Duodenal mucosa (tissue), 2 donors: ENCODE measurements around the gene CDH13.

ENCODE experiments used
- H3K27ac ChIP-seq: one replicate; pipeline ENCODE4 v1.7.0; 2013; ENCODE audit warnings: low read depth, low read length
- H3K27me3 ChIP-seq, 2 donors: one replicate each; pipeline ENCODE4 v1.7.0; 2013; ENCODE audit warnings: low read length in 2 of 2, control low read depth in 1 of 2; ENCODE audit not compliant: insufficient read depth in 2 of 2, control insufficient read depth in 1 of 2
- H3K36me3 ChIP-seq, 2 donors: one replicate each; pipeline ENCODE4 v1.7.0; 2013; ENCODE audit warnings: low read length in 2 of 2, control low read depth in 1 of 2; ENCODE audit not compliant: insufficient read depth in 2 of 2, control insufficient read depth in 1 of 2
- H3K4me1 ChIP-seq, 2 donors: one replicate each; pipeline ENCODE4 v1.7.0; 2013; ENCODE audit warnings: low read length in 2 of 2, control low read depth in 1 of 2; ENCODE audit not compliant: insufficient read depth in 2 of 2, control insufficient read depth in 1 of 2
- H3K4me3 ChIP-seq, 2 donors: one replicate each; pipeline ENCODE4 v1.7.0; 2013; ENCODE audit warnings: low read length in 2 of 2, low read depth in 1 of 2
- H3K9ac ChIP-seq, 2 donors: one replicate each; pipeline ENCODE4 v1.7.0; 2013; ENCODE audit warnings: low read length in 2 of 2, low read depth in 1 of 2
- H3K9me3 ChIP-seq, 2 donors: one replicate each; pipeline ENCODE4 v1.7.0; 2013; ENCODE audit warnings: low read length in 2 of 2, control low read depth in 1 of 2; ENCODE audit not compliant: control insufficient read depth in 1 of 2

Gene CDH13

DNA sequence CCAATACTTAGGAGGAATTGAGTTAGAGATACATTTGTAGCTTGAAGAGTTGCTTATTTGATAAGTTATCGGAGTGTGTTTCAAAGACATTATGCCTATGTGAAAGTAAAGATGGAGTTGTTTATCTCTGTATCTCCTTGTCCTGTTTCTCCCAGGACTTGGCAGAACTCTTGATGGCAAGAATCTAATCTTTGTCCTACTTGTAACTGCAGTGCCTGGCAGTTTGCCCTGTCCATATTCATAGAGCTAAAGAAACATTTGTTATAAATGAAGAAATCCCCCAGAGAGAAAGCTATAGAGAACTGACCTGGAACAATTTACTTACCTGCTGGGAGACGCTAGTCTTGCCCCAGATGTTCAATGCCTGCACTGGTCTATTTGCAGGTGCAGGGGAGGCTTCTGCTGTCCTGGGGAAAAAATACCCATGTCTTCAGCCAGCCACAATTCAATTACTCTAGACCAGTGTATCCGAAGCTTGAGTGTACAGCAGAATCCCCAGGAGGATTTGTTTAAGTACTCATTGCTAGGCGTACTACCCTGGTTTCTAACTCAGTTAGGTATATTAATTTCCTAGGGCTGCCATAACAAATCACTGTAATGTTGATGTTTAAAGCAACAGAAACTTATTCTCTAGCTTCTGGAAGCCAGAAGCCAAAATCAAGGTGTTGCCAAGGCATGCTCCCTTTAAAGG, 771.0 kb downstream of the CDH13 start:
- Histone ChIP-seq H3K27ac (no peak overlapping the region), H3K9ac (no peak overlapping the region), H3K4me3 (no peak overlapping the region), H3K27me3 (no peaks in the 10 kb centered on the region), H3K9me3 (no peaks in the 10 kb centered on the region), H3K4me1 (no peaks in the 10 kb centered on the region), H3K36me3 (no peaks in the 10 kb centered on the region)

DNA sequence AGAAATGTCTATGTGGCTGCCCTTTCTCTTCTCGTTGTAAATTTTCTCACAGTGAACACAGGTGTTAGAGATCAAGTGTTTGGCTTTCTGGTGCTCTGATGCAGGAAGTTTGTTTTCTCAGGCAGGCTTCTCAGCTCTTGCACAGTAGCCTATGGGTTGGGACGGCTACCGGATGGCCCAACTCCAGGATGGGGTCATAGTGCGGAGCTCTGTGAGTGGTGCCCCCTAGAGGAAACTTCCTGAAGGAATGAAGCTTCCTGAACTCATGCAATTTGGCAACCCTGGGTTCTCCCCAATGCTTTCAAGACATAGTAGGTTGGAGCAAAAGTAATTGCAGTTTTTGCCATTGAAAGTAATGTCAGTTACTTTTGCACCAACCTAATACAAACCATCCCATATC, 773.5 kb downstream of the CDH13 start:
- Histone ChIP-seq H3K4me1 (no peaks in the 10 kb centered on the region), H3K4me3 (no peak overlapping the region), H3K9me3 (no peaks in the 10 kb centered on the region)

DNA sequence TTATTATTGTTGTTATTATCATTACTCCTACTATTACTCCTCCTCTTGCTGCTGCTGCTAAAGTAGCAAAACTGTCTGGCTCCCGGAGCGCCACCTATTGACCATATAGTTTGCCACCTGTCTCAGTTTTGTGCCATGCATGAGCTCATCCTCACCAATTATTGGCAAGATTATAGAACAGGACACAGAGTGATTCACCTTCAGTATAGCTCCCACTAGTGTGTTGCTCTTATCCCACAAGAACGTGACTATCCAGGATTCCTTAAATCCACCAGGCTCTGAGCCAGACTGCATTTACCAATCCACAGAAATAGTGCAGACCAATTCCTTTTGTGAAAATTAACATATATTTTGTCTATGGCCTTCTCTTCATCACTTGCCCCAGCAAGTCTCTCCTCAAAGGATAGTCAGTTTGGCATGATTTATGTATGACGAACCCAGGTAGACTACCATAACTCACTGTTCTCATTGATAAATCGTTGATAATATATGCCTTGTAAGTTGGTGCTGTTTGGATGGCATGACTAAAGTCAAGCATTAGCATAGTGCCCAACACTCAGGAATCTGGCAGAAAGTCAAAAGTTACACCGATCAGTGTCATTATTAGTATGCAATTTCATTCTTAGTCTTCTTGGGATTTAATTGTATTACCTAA, 775.5 kb downstream of the CDH13 start:
- Histone ChIP-seq H3K36me3 (no peaks in the 10 kb centered on the region), H3K27me3 (no peaks in the 10 kb centered on the region), H3K4me3 (no peak overlapping the region)

More for the DNA sequence above, 773.5 kb downstream of the CDH13 start:
- H3K27ac ChIP-seq = no peak overlapping the region
- no peaks in the 10 kb centered on the region for H3K27me3 ChIP-seq
- H3K9ac ChIP-seq = no peak overlapping the region
- no peaks in the 10 kb centered on the region for H3K36me3 ChIP-seq

DNA sequence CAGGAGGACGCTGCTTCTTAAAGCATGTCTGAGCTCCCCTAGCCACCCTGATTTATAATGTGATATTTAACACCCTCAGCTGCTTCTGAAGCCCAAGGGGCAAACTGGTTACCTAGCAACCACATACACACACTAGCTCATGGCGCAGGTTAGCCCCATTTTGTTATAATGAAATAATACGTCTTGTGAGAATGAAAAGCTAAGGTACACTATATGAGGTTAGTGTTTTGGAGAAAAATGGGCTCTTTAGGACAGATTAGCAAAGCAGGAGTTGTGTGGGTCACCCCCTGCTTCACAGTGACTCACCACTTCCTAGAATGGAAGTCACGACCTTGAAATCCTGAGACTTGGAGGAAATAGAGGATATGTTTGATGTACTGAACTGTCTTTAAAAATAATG, 776.2 kb downstream of the CDH13 start:
- Histone ChIP-seq H3K4me1 (no peaks in the 10 kb centered on the region), H3K4me3 (no peak overlapping the region), H3K9ac (no peak overlapping the region), H3K27ac (no peak overlapping the region), H3K36me3 (no peaks in the 10 kb centered on the region), H3K27me3 (no peaks in the 10 kb centered on the region), H3K9me3 (no peaks in the 10 kb centered on the region)

More for the DNA sequence above, 775.5 kb downstream of the CDH13 start:
- Histone ChIP-seq H3K27ac (no peak overlapping the region), H3K4me1 (no peaks in the 10 kb centered on the region), H3K9me3 (no peaks in the 10 kb centered on the region), H3K9ac (no peak overlapping the region)

DNA sequence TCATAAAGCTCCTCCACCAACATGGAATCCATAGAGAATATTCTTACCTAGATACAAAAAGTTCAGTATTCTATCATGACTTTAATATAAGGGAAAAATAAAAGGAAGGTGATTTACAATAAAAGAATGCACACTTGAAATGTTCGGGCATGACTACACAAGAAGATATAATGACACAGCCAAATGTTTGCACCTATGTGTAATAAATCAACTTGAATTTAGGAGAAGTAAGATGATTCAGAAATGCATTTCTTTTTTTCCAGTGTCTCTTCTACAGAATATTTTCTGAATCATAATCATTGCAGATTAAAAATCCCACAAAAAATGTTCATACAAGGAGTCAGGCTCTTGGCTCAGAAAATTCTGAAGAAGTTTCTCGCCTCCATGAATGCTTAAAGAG, 777.0 kb downstream of the CDH13 start:
- H3K36me3 ChIP-seq = no peaks in the 10 kb centered on the region
- H3K9me3 ChIP-seq = no peaks in the 10 kb centered on the region
- no peak overlapping the region for H3K27ac ChIP-seq
- no peak overlapping the region for H3K9ac ChIP-seq
- no peak overlapping the region for H3K4me3 ChIP-seq
- no peaks in the 10 kb centered on the region for H3K27me3 ChIP-seq
- H3K4me1 ChIP-seq = no peaks in the 10 kb centered on the region

DNA sequence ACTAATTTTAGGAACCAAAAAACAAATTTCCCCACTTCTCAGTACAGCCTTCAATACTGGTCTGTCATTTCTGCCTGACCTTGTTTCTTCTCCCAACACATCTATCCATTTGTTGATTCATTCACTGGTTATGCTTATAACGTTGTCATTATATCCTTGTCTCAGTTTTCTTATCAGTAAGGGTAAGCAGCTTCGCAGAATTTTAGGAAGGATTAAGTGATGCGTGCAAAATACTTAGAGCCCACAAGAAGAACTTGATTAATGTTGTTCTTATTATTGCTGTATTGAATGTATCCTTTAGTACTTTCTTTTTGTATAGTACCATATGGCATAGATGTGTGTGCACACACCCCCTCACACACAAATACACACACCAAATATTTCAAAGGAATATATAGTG, 777.5 kb downstream of the CDH13 start:
- H3K4me1 ChIP-seq = no peaks in the 10 kb centered on the region
- H3K9ac ChIP-seq = no peak overlapping the region
- H3K4me3 ChIP-seq = no peak overlapping the region
- H3K27ac ChIP-seq = no peak overlapping the region
- H3K27me3 ChIP-seq = no peaks in the 10 kb centered on the region
- H3K9me3 ChIP-seq = no peaks in the 10 kb centered on the region
- no peaks in the 10 kb centered on the region for H3K36me3 ChIP-seq

DNA sequence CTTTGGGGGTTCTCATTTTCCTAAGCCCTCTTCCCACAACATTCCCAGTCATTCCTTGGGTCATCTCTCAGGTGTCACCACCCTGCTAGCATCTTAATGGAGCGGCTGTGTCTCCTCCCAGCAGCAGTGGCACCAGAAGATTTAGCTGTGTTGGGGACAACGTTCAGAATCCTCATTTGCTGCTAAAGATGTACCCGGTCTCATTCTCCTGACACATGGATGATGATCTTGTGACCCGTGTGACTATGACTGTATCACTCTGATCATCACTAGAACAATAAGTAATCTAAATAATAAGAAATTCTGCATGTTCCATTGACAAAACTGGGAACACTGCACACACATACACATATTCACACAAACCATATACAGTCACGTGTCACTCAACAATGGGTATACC, 781.2 kb downstream of the CDH13 start:
- no peak overlapping the region for H3K9ac ChIP-seq
- no peak overlapping the region for H3K27ac ChIP-seq
- H3K4me1 ChIP-seq = no peaks in the 10 kb centered on the region
- no peaks in the 10 kb centered on the region for H3K9me3 ChIP-seq
- H3K36me3 ChIP-seq = no peaks in the 10 kb centered on the region
- no peaks in the 10 kb centered on the region for H3K27me3 ChIP-seq
- no peak overlapping the region for H3K4me3 ChIP-seq

DNA sequence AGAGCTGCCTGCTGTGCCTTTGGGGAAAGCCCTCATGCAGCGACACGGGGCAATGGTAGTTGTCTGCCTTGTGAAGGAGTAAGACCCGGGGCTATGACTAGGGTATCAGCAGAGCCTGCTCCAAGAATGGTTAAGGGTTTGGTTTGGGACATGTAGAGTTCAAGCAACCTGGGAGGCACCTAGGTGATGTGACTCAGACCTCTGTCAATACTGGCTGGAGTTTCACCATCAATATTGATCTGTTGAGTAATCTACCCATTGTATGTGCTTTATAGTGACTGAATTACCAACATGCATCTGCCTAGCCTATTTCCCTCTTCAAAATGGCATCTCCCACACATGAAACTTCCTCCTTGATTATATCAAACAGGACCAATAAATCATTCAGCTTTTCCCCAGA, 782.6 kb downstream of the CDH13 start:
- no peaks in the 10 kb centered on the region for H3K27me3 ChIP-seq
- no peaks in the 10 kb centered on the region for H3K36me3 ChIP-seq
- no peaks in the 10 kb centered on the region for H3K9me3 ChIP-seq
- no peak overlapping the region for H3K27ac ChIP-seq
- no peaks in the 10 kb centered on the region for H3K4me1 ChIP-seq
- no peak overlapping the region for H3K4me3 ChIP-seq
- no peak overlapping the region for H3K9ac ChIP-seq

DNA sequence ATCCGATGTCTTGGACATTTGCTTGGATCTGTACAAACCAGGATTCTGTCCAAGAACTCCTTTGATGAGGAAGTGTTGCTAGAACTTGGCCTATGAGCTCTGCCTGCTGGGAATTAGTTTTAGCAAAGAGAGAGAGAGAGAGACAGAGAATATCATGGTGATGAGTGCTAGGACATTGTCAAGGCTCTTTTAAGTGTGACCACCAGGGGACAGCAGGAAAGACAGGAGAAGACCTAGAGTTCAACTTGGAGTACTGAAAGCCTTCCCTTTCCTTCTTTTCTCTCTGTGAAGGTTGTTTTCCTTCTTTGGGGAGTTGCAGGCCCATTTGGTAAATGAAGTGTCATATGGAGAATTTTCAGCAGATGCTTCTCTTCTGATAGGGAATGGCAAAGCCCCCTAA, 791.8 kb downstream of the CDH13 start:
- Histone ChIP-seq H3K27me3 (no peaks in the 10 kb centered on the region), H3K9me3 (no peaks in the 10 kb centered on the region), H3K36me3 (no peaks in the 10 kb centered on the region), H3K4me1 (no peaks in the 10 kb centered on the region), H3K9ac (no peak overlapping the region), H3K4me3 (no peak overlapping the region), H3K27ac (no peak overlapping the region)

DNA sequence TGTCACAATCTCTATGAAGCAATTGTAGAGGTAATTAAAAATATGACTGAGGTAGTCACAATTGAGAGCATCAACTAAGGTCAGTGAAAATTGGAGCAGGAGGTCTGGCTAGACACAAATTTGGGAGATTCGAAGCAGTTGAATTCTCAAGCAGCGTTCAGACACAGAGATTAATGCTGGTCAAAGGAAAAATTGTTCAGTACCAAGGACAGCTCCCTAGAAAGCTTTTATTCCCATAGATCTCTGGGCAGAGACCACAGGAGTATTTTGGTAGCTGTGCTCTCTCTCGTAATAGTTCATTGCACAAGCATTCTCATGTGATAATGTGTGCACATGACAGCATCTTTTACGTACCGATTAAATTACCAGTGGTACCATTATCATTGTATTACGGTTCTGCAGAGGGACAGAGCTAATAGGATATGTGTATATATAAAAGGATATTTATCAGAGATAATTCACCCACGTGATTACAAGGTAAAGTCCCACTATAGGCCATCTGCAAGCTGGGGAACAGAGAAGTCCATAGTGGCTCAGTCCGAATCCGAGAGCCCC, 793.5 kb downstream of the CDH13 start:
- H3K36me3 ChIP-seq = no peaks in the 10 kb centered on the region
- H3K9ac ChIP-seq = no peak overlapping the region
- H3K27ac ChIP-seq = no peak overlapping the region
- no peak overlapping the region for H3K4me3 ChIP-seq
- no peaks in the 10 kb centered on the region for H3K27me3 ChIP-seq
- H3K4me1 ChIP-seq = no peaks in the 10 kb centered on the region
- no peaks in the 10 kb centered on the region for H3K9me3 ChIP-seq
